NCI-H748 treated with DMSO at 0.1 percent for 48 hours (cell line): ENCODE measurements around the gene CCDC134.
A peak's percentile ranks its signal among the peaks of the same experiment; 100 is the strongest.

Experiments used
- DNase-seq: peaks from one replicate; lab custom pipeline; 2025; lab: John Stamatoyannopoulos, UW

The CCDC134 gene

GRCh38 chr22:41800348-41801146 is at the start of gene CCDC134:
CCDC134 (plus strand) TSS chr22:41800679; CDS start chr22:41808891, 8,212 bp downstream.
- peak; percentile 85 for DNase-seq

- DNase-seq, result no peak
These were observed 48.2 kb upstream of the CCDC134 start for GRCh38 chr22:41752011-41752970.

GRCh38 chr22:41753984-41754383 is 46.5 kb upstream of the CCDC134 start:
- DNase-seq, result no peak

- no peak for DNase-seq
These were observed 43.0 kb upstream of the CCDC134 start for GRCh38 chr22:41757502-41757901.

- DNase-seq, result no peak
These were observed 42.2 kb upstream of the CCDC134 start for GRCh38 chr22:41758231-41758630.

- peak; percentile 88 for DNase-seq
These were observed 37.3 kb upstream of the CCDC134 start for GRCh38 chr22:41762980-41763779.

GRCh38 chr22:41766476-41766875 is 34.0 kb upstream of the CCDC134 start:
- no peak for DNase-seq

- DNase-seq, result no peak
These were observed 32.0 kb upstream of the CCDC134 start for GRCh38 chr22:41768430-41768829.

- no peak for DNase-seq
These were observed 29.6 kb upstream of the CCDC134 start for GRCh38 chr22:41770715-41771468.

GRCh38 chr22:41772198-41772597 is 28.3 kb upstream of the CCDC134 start:
- no peak for DNase-seq

- DNase-seq, result no peak
These were observed 27.8 kb upstream of the CCDC134 start for GRCh38 chr22:41772645-41773044.

- DNase-seq, result no peak
These were observed 25.1 kb upstream of the CCDC134 start for GRCh38 chr22:41775338-41775737.

GRCh38 chr22:41775976-41776375 is 24.5 kb upstream of the CCDC134 start:
- no peak for DNase-seq

- no peak for DNase-seq
These were observed 24.1 kb upstream of the CCDC134 start for GRCh38 chr22:41776381-41776780.

- no peak for DNase-seq
These were observed 22.6 kb upstream of the CCDC134 start for GRCh38 chr22:41777749-41778425.

- no peak for DNase-seq
These were observed 20.5 kb upstream of the CCDC134 start for GRCh38 chr22:41779929-41780505.

- no peak for DNase-seq
These were observed 19.6 kb upstream of the CCDC134 start for GRCh38 chr22:41780746-41781505.

GRCh38 chr22:41781507-41781906 is 19.0 kb upstream of the CCDC134 start:
- DNase-seq, result no peak

- DNase-seq, result no peak
These were observed 18.2 kb upstream of the CCDC134 start for GRCh38 chr22:41782316-41782715.

GRCh38 chr22:41782751-41783150 is 17.7 kb upstream of the CCDC134 start:
- no peak for DNase-seq
